ENCODE measurements around the gene USP9X. TPM values are rescaled to one million over a fixed set of nuclear protein-coding genes. Genes with fewer than 3 reads are reported as not detected.

The USP9X gene
- total RNA-seq, 1 donor from 2014 or later = 60.0 TPM

DNA sequence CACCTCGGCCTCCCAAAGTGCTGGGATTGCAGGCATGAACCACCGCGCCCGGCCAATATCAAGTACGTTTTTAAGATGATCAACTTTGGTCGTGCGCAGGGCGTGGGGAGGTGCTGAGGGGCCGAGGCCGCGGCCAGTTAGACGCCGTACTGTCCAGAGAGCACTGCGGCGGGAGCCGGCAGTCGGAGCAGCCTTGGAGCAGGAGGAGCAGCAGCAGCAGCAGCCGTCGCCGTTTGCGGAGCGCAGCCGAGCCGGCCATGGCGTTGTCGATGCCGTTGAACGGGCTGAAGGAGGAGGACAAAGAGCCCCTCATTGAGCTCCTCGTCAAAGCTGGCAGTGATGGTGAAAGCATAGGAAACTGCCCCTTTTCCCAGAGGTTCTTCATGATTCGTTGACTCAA is 8.5 kb upstream of the USP9X start:
- TF ChIP-seq, protein P1, sequence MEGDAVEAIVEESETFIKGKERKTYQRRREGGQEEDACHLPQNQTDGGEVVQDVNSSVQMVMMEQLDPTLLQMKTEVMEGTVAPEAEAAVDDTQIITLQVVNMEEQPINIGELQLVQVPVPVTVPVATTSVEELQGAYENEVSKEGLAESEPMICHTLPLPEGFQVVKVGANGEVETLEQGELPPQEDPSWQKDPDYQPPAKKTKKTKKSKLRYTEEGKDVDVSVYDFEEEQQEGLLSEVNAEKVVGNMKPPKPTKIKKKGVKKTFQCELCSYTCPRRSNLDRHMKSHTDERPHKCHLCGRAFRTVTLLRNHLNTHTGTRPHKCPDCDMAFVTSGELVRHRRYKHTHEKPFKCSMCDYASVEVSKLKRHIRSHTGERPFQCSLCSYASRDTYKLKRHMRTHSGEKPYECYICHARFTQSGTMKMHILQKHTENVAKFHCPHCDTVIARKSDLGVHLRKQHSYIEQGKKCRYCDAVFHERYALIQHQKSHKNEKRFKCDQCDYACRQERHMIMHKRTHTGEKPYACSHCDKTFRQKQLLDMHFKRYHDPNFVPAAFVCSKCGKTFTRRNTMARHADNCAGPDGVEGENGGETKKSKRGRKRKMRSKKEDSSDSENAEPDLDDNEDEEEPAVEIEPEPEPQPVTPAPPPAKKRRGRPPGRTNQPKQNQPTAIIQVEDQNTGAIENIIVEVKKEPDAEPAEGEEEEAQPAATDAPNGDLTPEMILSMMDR (conservative IDR thresholded peaks at IDR 0.05) = no peak
- no peaks in the 10 kb centered on the region for H3K4me1 Mint-ChIP-seq
- H3K9me3 Mint-ChIP-seq = no peaks in the 10 kb centered on the region
- H3K27me3 Mint-ChIP-seq (ENCODE audit: low read depth) = no peaks in the 10 kb centered on the region
- no peaks in the 10 kb centered on the region for H3K36me3 Mint-ChIP-seq (ENCODE audit: low read depth)
- H3K4me3 Mint-ChIP-seq = no peak overlapping the region
- H3K27ac Mint-ChIP-seq (ENCODE audit: unreplicated experiment) = no peak overlapping the region
- DNase-seq (ENCODE audit: low read depth, low spot score) = no peak

- no peak for DNase-seq (ENCODE audit: low read depth, low spot score)
- Mint-ChIP-seq H3K27me3 (ENCODE audit: low read depth) (no peaks in the 10 kb centered on the region), H3K4me3 (no peak overlapping the region), H3K9me3 (no peaks in the 10 kb centered on the region), H3K36me3 (ENCODE audit: low read depth) (peaks cover 2% of the 10 kb centered on the region), H3K27ac (ENCODE audit: unreplicated experiment) (no peak overlapping the region), H3K4me1 (peaks cover 4% of the 10 kb centered on the region)
- TF ChIP-seq, protein P1 (conservative IDR thresholded peaks at IDR 0.05) = no peak
Measured at GRCh38 chrX:41081821-41082220, 3.4 kb upstream of the USP9X start.

- H3K27ac Mint-ChIP-seq (ENCODE audit: unreplicated experiment) = no peak overlapping the region
- H3K27me3 Mint-ChIP-seq (ENCODE audit: low read depth) = no peaks in the 10 kb centered on the region
- no peak overlapping the region for H3K4me3 Mint-ChIP-seq
- H3K36me3 Mint-ChIP-seq (ENCODE audit: low read depth) = peaks cover 2% of the 10 kb centered on the region
- H3K9me3 Mint-ChIP-seq = no peaks in the 10 kb centered on the region
- peaks cover 8% of the 10 kb centered on the region for H3K4me1 Mint-ChIP-seq
- TF ChIP-seq, protein P1 (conservative IDR thresholded peaks at IDR 0.05) = no peak
- DNase-seq (ENCODE audit: low read depth, low spot score) = no peak
Measured at GRCh38 chrX:41082783-41083182, 2.5 kb upstream of the USP9X start.

GRCh38 chrX:41084044-41084892 is 977 bp upstream of the USP9X start:
- DNase-seq (ENCODE audit: low read depth, low spot score) = peak; percentile 98
- H3K4me1 Mint-ChIP-seq = peaks cover 21% of the 10 kb centered on the region
- H3K4me3 Mint-ChIP-seq = peak overlapping the region; percentile 91
- H3K27me3 Mint-ChIP-seq (ENCODE audit: low read depth) = no peaks in the 10 kb centered on the region
- H3K27ac Mint-ChIP-seq (ENCODE audit: unreplicated experiment) = peak overlapping the region; percentile 100
- H3K36me3 Mint-ChIP-seq (ENCODE audit: low read depth) = peaks cover 5% of the 10 kb centered on the region
- TF ChIP-seq, protein P1 (conservative IDR thresholded peaks at IDR 0.05) = no peak
- no peaks in the 10 kb centered on the region for H3K9me3 Mint-ChIP-seq

GRCh38 chrX:41085512-41085877 is 250 bp downstream of the USP9X start:
- Mint-ChIP-seq H3K4me1 (peaks cover 24% of the 10 kb centered on the region), H3K27me3 (ENCODE audit: low read depth) (no peaks in the 10 kb centered on the region), H3K9me3 (no peaks in the 10 kb centered on the region), H3K4me3 (peak overlapping the region; percentile 89), H3K27ac (ENCODE audit: unreplicated experiment) (peak overlapping the region; percentile 62), H3K36me3 (ENCODE audit: low read depth) (peaks cover 5% of the 10 kb centered on the region)
- peak; percentile 15 for DNase-seq (ENCODE audit: low read depth, low spot score)
- TF ChIP-seq, protein P1 (conservative IDR thresholded peaks at IDR 0.05) = no peak

All from neural crest cell (in vitro differentiated cells).